HS-5 (cell line): Measurements from ENCODE around the gene CATSPERE.

Source experiments
- DNase-seq: peaks from one replicate; pipeline ENCODE4 v3.0.0-alpha.2; 2012; ENCODE audit warnings: low read depth

The CATSPERE gene, protein sequence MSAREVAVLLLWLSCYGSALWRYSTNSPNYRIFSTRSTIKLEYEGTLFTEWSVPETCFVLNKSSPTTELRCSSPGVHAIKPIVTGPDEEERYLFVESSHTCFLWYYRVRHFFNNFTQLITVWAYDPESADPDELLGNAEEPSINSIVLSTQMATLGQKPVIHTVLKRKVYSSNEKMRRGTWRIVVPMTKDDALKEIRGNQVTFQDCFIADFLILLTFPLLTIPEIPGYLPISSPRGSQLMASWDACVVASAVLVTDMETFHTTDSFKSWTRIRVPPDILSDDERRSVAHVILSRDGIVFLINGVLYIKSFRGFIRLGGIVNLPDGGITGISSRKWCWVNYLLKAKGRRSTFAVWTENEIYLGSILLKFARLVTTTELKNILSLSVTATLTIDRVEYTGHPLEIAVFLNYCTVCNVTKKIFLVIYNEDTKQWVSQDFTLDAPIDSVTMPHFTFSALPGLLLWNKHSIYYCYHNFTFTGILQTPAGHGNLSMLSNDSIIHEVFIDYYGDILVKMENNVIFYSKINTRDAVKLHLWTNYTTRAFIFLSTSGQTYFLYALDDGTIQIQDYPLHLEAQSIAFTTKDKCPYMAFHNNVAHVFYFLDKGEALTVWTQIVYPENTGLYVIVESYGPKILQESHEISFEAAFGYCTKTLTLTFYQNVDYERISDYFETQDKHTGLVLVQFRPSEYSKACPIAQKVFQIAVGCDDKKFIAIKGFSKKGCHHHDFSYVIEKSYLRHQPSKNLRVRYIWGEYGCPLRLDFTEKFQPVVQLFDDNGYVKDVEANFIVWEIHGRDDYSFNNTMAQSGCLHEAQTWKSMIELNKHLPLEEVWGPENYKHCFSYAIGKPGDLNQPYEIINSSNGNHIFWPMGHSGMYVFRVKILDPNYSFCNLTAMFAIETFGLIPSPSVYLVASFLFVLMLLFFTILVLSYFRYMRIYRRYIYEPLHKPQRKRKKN

DNA sequence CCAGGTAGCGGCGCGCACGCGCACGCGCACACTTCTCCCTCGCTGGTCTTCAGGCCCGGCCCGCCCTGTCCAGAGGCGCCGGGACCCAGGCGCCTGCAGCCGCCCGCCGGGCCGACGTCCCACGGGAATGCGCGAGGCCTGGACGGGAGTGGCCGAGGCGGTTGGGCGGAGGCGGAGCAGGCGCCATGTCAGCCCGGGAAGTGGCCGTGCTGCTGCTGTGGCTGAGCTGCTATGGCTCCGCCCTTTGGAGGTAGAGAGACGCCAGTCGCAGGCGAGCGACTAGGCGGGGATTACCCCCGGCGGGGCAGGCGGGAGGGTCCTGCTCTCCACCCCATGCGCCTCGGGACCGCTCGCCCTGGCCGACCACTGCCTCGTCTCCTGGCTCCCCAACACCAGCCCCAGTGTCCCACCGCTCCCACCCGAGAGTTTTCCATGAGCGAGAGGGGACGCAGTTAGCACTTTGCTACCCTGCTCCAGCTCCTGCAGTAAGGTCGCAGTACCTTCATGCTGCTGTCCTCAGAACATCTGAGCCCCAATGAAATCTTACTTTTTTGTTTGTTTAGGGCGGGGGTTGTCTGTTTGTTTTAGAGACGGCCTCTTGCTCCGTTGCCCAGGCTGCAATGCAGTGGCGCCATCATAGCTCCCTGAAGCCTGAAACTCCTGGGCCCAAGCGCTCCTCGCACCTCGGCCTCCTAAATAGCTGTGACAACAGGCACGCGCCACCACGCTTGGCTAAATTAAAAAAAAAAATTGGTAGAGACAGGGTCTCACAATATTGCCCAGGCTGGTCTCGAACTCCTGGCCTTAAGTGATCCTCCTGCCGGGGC is at the start of gene CATSPERE:
Gene CATSPERE (plus strand): TSS at position 29 of the 827 bp plus-strand sequence. CDS start 157 bp downstream, at position 186.
- no peak for DNase-seq

GRCh38 chr1:244412176-244412575 is 48.9 kb upstream of the CATSPERE start:
- no peak for DNase-seq

- no peak for DNase-seq
Measured at GRCh38 chr1:244413736-244414135, 47.3 kb upstream of the CATSPERE start.

GRCh38 chr1:244414543-244414942 is 46.5 kb upstream of the CATSPERE start:
- DNase-seq, result no peak

- DNase-seq, result no peak
Measured at GRCh38 chr1:244419024-244419423, 42.0 kb upstream of the CATSPERE start.

- DNase-seq, result no peak
Measured at GRCh38 chr1:244422174-244422573, 38.9 kb upstream of the CATSPERE start.

DNA sequence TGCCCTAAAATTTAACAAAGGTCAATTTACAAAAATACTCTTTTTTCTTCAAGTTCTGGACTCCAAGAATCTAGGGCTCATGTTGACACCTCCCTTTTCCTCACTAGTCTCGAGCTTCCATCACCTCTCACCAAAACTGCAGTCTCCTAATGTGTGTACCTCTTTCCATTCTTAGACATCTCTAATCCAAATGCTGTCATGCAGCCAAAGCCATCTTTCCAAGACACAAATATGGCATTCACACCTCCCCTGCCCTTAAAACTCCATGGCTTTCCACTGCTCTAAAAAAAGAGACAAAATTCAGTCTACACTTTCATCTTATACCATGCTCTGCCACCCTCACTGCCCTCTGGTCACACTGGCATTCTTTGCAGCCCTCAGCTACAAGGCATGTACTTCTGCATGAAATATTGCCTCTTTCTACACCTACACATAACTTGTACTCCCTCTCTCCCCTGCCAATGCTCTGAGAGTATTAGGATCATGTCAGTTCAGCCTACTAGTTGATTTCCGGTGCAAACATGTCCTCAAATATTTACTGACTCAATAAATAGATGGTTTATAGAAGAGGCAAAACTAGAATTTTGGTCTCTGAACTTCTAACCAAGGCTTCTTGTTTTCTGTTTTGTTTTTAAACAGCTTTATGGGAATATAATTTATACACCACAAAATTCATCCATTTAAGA is 36.3 kb upstream of the CATSPERE start:
- no peak for DNase-seq

DNA sequence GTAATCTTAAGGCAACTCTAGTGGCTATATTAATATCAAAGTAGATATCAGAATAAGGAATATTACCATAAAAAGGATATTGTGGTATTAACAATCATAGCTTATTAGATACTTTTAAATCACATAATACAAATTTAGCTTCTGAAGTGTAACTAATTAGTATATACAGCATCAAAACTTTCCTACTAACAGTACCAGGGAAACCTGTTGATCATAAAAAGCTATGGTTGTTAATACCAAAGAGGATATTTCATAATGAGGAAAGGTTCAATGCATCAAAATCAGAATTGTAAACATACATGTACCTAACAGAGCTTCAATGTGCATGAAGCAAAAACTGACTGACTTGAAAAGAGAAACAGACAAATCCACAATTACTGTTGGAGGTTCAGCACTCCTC is 33.4 kb upstream of the CATSPERE start:
- DNase-seq, result no peak

GRCh38 chr1:244429818-244430217 is 31.3 kb upstream of the CATSPERE start:
- no peak for DNase-seq

DNA sequence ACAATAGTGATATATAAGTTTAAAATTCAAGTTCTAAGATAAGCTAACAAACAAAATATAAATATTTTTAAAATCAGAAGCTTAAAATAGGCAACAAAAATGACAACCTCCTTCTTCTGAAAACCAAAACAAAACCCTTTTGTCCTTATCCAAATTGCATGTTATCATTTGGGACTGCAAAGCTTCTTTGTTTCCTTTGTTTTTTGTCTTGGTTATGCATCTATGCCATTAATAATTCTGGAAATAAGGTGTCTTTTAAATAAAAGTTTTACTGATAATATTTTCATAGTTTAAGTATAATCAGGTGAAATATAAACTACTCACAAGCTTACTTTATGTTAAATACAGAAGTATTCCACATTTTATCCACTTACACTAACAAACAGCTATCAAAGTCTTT is 29.9 kb upstream of the CATSPERE start:
- no peak for DNase-seq

GRCh38 chr1:244435562-244436205 is 25.4 kb upstream of the CATSPERE start:
- peak; percentile 37 for DNase-seq

DNA sequence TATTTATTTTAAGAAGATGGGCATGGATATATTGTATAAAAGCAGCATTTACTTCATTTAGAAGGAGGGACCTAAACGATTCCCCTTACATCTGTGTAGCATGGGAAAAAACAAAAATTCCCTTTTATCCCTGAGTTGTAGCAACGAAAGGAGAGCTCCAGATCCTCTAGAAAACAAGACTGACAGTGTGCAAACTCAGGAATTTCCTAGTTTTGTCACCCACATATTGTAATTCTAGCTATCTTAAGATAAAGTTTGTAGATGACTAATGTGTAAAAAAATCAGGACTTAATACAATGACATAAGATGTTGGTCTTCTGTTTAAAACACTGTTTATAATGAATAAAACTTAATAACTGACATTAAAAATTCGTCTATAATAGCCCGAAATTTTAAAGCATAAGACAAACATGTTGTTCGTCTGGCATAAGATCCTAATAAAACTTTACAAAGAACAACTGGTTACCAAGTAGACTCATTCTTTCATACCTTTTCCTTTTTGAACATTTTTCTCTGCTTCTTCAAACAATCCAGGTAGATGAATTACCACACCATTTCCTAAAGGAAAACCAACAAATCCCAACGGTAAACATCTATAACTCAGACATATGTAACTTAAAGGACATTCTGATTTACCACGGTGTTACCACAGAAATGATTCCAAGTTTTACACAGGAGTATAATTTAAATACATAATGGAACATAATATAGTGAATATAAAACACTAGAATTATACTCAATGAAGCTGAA is 24.6 kb upstream of the CATSPERE start:
- DNase-seq, result no peak

DNA sequence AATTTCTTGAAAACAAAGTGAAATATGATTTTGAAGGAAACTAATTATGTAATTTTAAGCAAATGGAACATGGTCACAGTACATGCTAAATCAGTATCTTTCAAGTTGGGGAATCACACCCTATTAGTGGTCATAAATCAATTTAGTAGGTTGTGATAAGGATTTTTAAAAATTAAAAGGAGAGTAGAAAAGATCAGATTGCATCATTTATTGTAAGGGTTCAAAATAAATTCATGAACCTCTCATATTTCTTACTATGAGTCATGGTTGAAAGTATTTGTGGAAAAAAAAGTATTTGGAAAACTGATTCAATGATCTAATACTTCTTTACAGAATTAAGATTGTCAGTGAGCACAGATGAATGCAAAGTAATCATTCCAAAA is 24.0 kb upstream of the CATSPERE start:
- no peak for DNase-seq

GRCh38 chr1:244439391-244440032 is 21.6 kb upstream of the CATSPERE start:
- DNase-seq, result no peak

- no peak for DNase-seq
Measured at GRCh38 chr1:244442850-244443249, 18.2 kb upstream of the CATSPERE start.

DNA sequence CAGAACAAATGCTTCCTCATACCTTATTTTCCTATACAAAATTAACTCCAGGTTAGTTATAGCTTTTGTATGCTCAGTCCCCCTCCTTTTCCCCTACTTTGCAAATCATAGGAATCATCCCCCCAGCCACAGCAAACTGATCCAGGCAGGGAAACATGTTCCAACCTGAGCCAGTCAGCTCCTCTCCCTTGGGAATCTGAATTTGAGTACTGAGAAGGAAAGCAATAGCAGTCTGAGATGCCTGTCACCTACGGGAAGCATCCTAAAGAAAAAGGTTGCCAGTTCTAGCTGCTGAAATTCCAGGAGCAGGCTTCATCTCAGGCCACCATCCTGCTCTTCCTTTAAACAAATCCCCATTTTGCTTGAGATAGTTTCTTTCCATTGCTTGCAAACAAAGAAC is 16.2 kb upstream of the CATSPERE start:
- DNase-seq, result no peak

DNA sequence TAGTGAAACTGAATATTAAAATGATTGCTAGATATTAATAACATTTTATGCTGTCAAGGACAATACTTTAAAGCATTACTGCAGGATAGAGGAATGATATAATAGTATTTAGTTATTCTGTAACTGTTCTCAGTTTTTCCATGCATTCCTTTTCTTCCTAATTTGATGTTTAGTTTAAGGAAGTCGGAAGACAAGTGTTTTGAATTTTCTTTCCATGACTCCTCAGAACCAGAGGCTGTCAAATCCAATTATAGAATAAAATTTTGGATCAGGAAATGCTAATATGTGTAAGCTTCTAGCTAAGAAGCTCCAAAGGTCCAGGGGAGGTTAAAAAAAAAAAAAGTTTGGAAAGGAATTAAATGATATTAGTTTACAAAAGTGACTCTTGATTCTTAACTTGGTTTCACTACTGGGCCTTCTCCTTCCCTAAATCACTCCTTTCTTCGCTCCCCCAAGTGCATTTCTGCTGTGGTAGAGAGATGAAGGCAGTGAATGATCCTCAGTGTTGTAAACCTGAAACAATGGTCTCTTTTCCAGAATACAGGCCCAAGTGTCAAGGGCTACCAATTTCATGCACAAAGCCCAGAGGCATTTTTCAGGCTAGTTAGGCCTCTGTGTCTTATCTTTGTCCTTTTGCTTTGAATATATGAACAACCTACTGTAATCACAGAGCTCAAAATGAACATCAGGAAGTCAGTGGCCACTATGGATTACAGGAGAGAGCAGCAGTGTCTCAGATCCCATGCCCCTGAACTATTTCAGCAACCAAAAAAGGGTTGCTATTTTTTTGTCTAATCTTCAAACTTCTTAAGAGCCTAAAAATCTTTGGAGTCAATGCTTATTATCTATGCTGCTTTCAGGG is 15.5 kb upstream of the CATSPERE start:
- no peak for DNase-seq

GRCh38 chr1:244447024-244447423 is 14.0 kb upstream of the CATSPERE start:
- DNase-seq, result no peak

- DNase-seq, result no peak
Measured at GRCh38 chr1:244447552-244447951, 13.5 kb upstream of the CATSPERE start.
